Measurements from ENCODE around the gene AFDN. TPM values are rescaled to one million over a fixed set of nuclear protein-coding genes. Genes with fewer than 3 reads are reported as not detected.

Gene AFDN
- total and polyA plus RNA-seq, 2 experiments from 2014 or later: 130 to 198 TPM

- no peaks in the 10 kb centered on the region for H3K27me3 ChIP-seq
- WGBS (ENCODE audit: low lambda C conversion rate, missing lambda C conversion rate): 48% methylated on average over 4 of the region's 4 CpGs
- TF ChIP-seq, protein P1, sequence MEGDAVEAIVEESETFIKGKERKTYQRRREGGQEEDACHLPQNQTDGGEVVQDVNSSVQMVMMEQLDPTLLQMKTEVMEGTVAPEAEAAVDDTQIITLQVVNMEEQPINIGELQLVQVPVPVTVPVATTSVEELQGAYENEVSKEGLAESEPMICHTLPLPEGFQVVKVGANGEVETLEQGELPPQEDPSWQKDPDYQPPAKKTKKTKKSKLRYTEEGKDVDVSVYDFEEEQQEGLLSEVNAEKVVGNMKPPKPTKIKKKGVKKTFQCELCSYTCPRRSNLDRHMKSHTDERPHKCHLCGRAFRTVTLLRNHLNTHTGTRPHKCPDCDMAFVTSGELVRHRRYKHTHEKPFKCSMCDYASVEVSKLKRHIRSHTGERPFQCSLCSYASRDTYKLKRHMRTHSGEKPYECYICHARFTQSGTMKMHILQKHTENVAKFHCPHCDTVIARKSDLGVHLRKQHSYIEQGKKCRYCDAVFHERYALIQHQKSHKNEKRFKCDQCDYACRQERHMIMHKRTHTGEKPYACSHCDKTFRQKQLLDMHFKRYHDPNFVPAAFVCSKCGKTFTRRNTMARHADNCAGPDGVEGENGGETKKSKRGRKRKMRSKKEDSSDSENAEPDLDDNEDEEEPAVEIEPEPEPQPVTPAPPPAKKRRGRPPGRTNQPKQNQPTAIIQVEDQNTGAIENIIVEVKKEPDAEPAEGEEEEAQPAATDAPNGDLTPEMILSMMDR (IDR thresholded peaks at IDR 0.05; ENCODE audit: poor library complexity): no peak
- no peak for TF ChIP-seq EZH2 (IDR thresholded peaks at IDR 0.05; ENCODE audit: borderline replicate concordance)
- TF ChIP-seq EZH2phosphoT487 (IDR thresholded peaks at IDR 0.05; ENCODE audit: low read depth, severe bottlenecking, unreplicated experiment): no peak
- no peaks in the 10 kb centered on the region for H3K9me3 ChIP-seq (ENCODE audit: low read depth)
- H3K9me2 ChIP-seq (replicated peaks; ENCODE audit: insufficient read depth): no peaks in the 10 kb centered on the region
- H3K4me1 ChIP-seq (ENCODE audit: insufficient read depth): peaks cover 11% of the 10 kb centered on the region
- DNase-seq (ENCODE audit: low spot score): peak; percentile 80
- no peak overlapping the region for H2AFZ ChIP-seq
- H3K36me3 ChIP-seq (replicated peaks; ENCODE audit: insufficient read depth, low read depth): no peaks in the 10 kb centered on the region
- H4K20me1 ChIP-seq (ENCODE audit: insufficient read depth, poor library complexity, severe bottlenecking): no peaks in the 10 kb centered on the region
- no peaks in the 10 kb centered on the region for H3K79me2 ChIP-seq
- H3K4me3 ChIP-seq: no peak overlapping the region
- H3K4me2 ChIP-seq: peak overlapping the region; percentile 48
- peak overlapping the region; percentile 96 for H3K27ac ChIP-seq
Measured at GRCh38 chr6:167806061-167806700, 20.5 kb upstream of the AFDN start.

- TF ChIP-seq EZH2phosphoT487 (IDR thresholded peaks at IDR 0.05; ENCODE audit: low read depth, severe bottlenecking, unreplicated experiment): no peak
- TF ChIP-seq, protein P1 (IDR thresholded peaks at IDR 0.05; ENCODE audit: poor library complexity): no peak
- no peak for TF ChIP-seq EZH2 (IDR thresholded peaks at IDR 0.05; ENCODE audit: borderline replicate concordance)
- Histone ChIP-seq H3K4me2 (no peak overlapping the region), H4K20me1 (ENCODE audit: insufficient read depth, poor library complexity, severe bottlenecking) (no peaks in the 10 kb centered on the region), H3K4me1 (ENCODE audit: insufficient read depth) (peaks cover 11% of the 10 kb centered on the region), H2AFZ (no peak overlapping the region), H3K27me3 (no peaks in the 10 kb centered on the region), H3K27ac (peak overlapping the region; percentile 88), H3K79me2 (no peaks in the 10 kb centered on the region), H3K4me3 (no peak overlapping the region), H3K9me2 (replicated peaks; ENCODE audit: insufficient read depth) (no peaks in the 10 kb centered on the region), H3K9me3 (ENCODE audit: low read depth) (no peaks in the 10 kb centered on the region), H3K36me3 (replicated peaks; ENCODE audit: insufficient read depth, low read depth) (no peaks in the 10 kb centered on the region)
- 81% methylated on average over 6 of the region's 6 CpGs for WGBS (ENCODE audit: low lambda C conversion rate, missing lambda C conversion rate)
- no peak for DNase-seq (ENCODE audit: low spot score)
Measured at GRCh38 chr6:167807200-167807599, 19.5 kb upstream of the AFDN start.

- H3K27ac ChIP-seq: no peak overlapping the region
- no peak overlapping the region for H3K4me2 ChIP-seq
- TF ChIP-seq EZH2 (IDR thresholded peaks at IDR 0.05; ENCODE audit: borderline replicate concordance) (no peak), EZH2phosphoT487 (IDR thresholded peaks at IDR 0.05; ENCODE audit: low read depth, severe bottlenecking, unreplicated experiment) (no peak)
- H3K9me3 ChIP-seq (ENCODE audit: low read depth): no peaks in the 10 kb centered on the region
- H3K27me3 ChIP-seq: no peaks in the 10 kb centered on the region
- no peak for DNase-seq (ENCODE audit: low spot score)
- H3K9me2 ChIP-seq (replicated peaks; ENCODE audit: insufficient read depth): no peaks in the 10 kb centered on the region
- no peak overlapping the region for H3K4me3 ChIP-seq
- 81% methylated on average over 3 of the region's 3 CpGs for WGBS (ENCODE audit: low lambda C conversion rate, missing lambda C conversion rate)
- H3K4me1 ChIP-seq (ENCODE audit: insufficient read depth): peaks cover 11% of the 10 kb centered on the region
- H4K20me1 ChIP-seq (ENCODE audit: insufficient read depth, poor library complexity, severe bottlenecking): no peaks in the 10 kb centered on the region
- H3K36me3 ChIP-seq (replicated peaks; ENCODE audit: insufficient read depth, low read depth): no peaks in the 10 kb centered on the region
- no peak overlapping the region for H2AFZ ChIP-seq
- no peaks in the 10 kb centered on the region for H3K79me2 ChIP-seq
Measured at GRCh38 chr6:167807756-167808155, 19.0 kb upstream of the AFDN start.

DNA sequence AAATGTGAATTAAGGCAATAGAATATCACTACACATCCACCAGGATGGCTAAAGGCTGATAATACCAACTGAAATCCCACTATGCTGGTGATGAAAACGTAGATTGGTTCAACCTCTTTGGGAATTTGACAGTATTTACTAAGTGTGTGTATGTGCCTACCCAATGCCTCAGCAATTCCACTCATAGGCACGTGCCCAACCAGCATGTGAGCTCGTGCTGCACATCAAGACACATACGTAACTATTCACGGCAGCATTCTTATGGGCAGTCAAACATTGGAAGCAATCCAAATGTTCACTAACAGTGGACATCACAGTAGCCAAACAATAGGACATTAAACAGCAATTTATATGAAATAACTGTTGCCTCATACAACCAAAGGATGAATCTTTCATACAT is 15.7 kb upstream of the AFDN start:
- H3K4me3 ChIP-seq: no peak overlapping the region
- no peak overlapping the region for H2AFZ ChIP-seq
- H3K27ac ChIP-seq: no peak overlapping the region
- H4K20me1 ChIP-seq (ENCODE audit: insufficient read depth, poor library complexity, severe bottlenecking): no peaks in the 10 kb centered on the region
- WGBS (ENCODE audit: low lambda C conversion rate, missing lambda C conversion rate): 92% methylated on average over 5 of the region's 5 CpGs
- DNase-seq (ENCODE audit: low spot score): no peak
- no peak for TF ChIP-seq EZH2phosphoT487 (IDR thresholded peaks at IDR 0.05; ENCODE audit: low read depth, severe bottlenecking, unreplicated experiment)
- TF ChIP-seq, protein P1 (IDR thresholded peaks at IDR 0.05; ENCODE audit: poor library complexity): no peak
- TF ChIP-seq EZH2 (IDR thresholded peaks at IDR 0.05; ENCODE audit: borderline replicate concordance): no peak
- no peak overlapping the region for H3K4me2 ChIP-seq
- H3K27me3 ChIP-seq: no peaks in the 10 kb centered on the region
- H3K4me1 ChIP-seq (ENCODE audit: insufficient read depth): peaks cover under 1% of the 10 kb centered on the region
- no peaks in the 10 kb centered on the region for H3K9me2 ChIP-seq (replicated peaks; ENCODE audit: insufficient read depth)
- no peaks in the 10 kb centered on the region for H3K36me3 ChIP-seq (replicated peaks; ENCODE audit: insufficient read depth, low read depth)
- no peaks in the 10 kb centered on the region for H3K79me2 ChIP-seq
- H3K9me3 ChIP-seq (ENCODE audit: low read depth): no peaks in the 10 kb centered on the region
